Breast epithelium (tissue), 4 donors: ENCODE measurements around the gene WBP2NL. TPM values are rescaled to one million over a fixed set of nuclear protein-coding genes. Genes with fewer than 3 reads are reported as not detected.

ENCODE experiments used
- DNase-seq, 2 donors: peaks; one replicate each; pipeline ENCODE4 v3.0.0-alpha.2; 2019; ENCODE audit warnings: low spot score in 2 of 2
- H3K27ac ChIP-seq, 2 donors: fragments of 200-600 bp; sonication (generic) in 1 of 2; one replicate each; pipeline ENCODE4 v1.5.1; 2016 to 2019; ENCODE audit warnings: mild to moderate bottlenecking in 1 of 2
- H3K27me3 ChIP-seq, 2 donors: fragments of 200-600 bp; sonication (generic) in 1 of 2; one replicate each; pipeline versions ENCODE4 v1.5.1 to v1.6.0; 2017 to 2019; ENCODE audit warnings: control low read depth in 1 of 2, mild to moderate bottlenecking in 1 of 2
- H3K36me3 ChIP-seq: fragments of 200-600 bp; one replicate; pipeline ENCODE4 v1.5.1; 2019
- H3K4me1 ChIP-seq, 2 donors: fragments of 200-600 bp; sonication (generic); one replicate each; pipeline ENCODE4 v1.5.1; 2016 to 2019; ENCODE audit warnings: control low read depth in 1 of 2
- H3K4me3 ChIP-seq, 3 donors: fragments of 200-600 bp; sonication (generic); 1 replicate in 2 of 3; 2 replicates in 1 of 3; pipeline ENCODE4 v1.5.1; 2016 to 2019; ENCODE audit warnings: mild to moderate bottlenecking in 3 of 3, moderate library complexity in 2 of 3
- H3K9me3 ChIP-seq, 2 donors: fragments of 200-600 bp; sonication (generic) in 1 of 2; one replicate each; pipeline ENCODE4 v1.5.1; 2016 to 2019; ENCODE audit warnings: control low read depth in 1 of 2
- CTCF ChIP-seq, 3 donors: fragments of 450-650 bp; IDR thresholded peaks; one replicate each; pipeline ENCODE4 v1.5.1; 2016 to 2017; ENCODE audit warnings: antibody characterized with exemption in 3 of 3, mild to moderate bottlenecking in 3 of 3, moderate library complexity in 3 of 3
- POLR2A ChIP-seq: fragments of 450-650 bp; IDR thresholded peaks from one replicate; pipeline ENCODE4 v1.6.1; 2016; ENCODE audit warnings: antibody characterized with exemption, mild to moderate bottlenecking, moderate library complexity
- POLR2AphosphoS5 ChIP-seq, 3 donors: sonication (generic); formaldehyde crosslinking; IDR thresholded peaks; one replicate each; pipeline ENCODE4 v1.6.1; 2017; ENCODE audit warnings: antibody characterized with exemption in 3 of 3
- intact Hi-C: fragments of 100-400 bp; cut with DNase I; formaldehyde crosslinking; loops from one replicate; pipeline ENCODE4 v1.15.1; 2023; ENCODE audit warnings: low total_unique reads
- total RNA-seq, 3 donors: library from RNA; depleted of rRNA; stranded (reverse); fragments of >200 nt; gene quantifications; one replicate each; pipeline ENCODE4 v1.1.0, GENCODE V29; 2016

The WBP2NL gene
- total RNA-seq, 3 donors from 2014 or later: 0.96 to 12.3 (median 2.0) TPM

GRCh38 chr22:42016111-42016510 lies 17.5 kb downstream of the WBP2NL start:
- Histone ChIP-seq H3K4me3 (no peak overlapping the region), H3K36me3 (no peaks in the 10 kb centered on the region), H3K4me1 (no peaks in the 10 kb centered on the region), H3K27me3 (no peaks in the 10 kb centered on the region), H3K27ac (no peak overlapping the region), H3K9me3 (peaks cover 7 to 8% of the 10 kb centered on the region in 2 donors)
- intact Hi-C loops: no loop called here
- TF ChIP-seq CTCF (IDR thresholded peaks at IDR 0.05): no peak
- TF ChIP-seq POLR2AphosphoS5 (IDR thresholded peaks at IDR 0.05): no peak
- no peak for TF ChIP-seq POLR2A
- DNase-seq: no peak

- H3K9me3 ChIP-seq: no peaks in the 10 kb centered on the region
- intact Hi-C loops: no loop called here
- DNase-seq: no peak
- H3K4me1 ChIP-seq: no peaks in the 10 kb centered on the region
- no peak overlapping the region for H3K27ac ChIP-seq
- H3K4me3 ChIP-seq: no peak overlapping the region
- H3K36me3 ChIP-seq: no peaks in the 10 kb centered on the region
- TF ChIP-seq POLR2A (no peak), CTCF (IDR thresholded peaks at IDR 0.05) (no peak), POLR2AphosphoS5 (IDR thresholded peaks at IDR 0.05) (no peak)
- no peaks in the 10 kb centered on the region for H3K27me3 ChIP-seq
Observed at GRCh38 chr22:42018224-42018623, 19.6 kb downstream of the WBP2NL start.

GRCh38 chr22:42021571-42021970 lies 23.0 kb downstream of the WBP2NL start:
- Histone ChIP-seq H3K9me3 (no peaks in the 10 kb centered on the region), H3K4me1 (no peaks in the 10 kb centered on the region), H3K36me3 (no peaks in the 10 kb centered on the region), H3K4me3 (no peak overlapping the region), H3K27ac (no peak overlapping the region), H3K27me3 (no peaks in the 10 kb centered on the region)
- intact Hi-C loops: no loop called here
- DNase-seq: no peak
- TF ChIP-seq CTCF (IDR thresholded peaks at IDR 0.05) (no peak), POLR2A (no peak), POLR2AphosphoS5 (IDR thresholded peaks at IDR 0.05) (no peak)

- no peaks in the 10 kb centered on the region for H3K9me3 ChIP-seq
- no peak for DNase-seq
- no peak for TF ChIP-seq POLR2AphosphoS5 (IDR thresholded peaks at IDR 0.05)
- TF ChIP-seq POLR2A: no peak
- no peak for TF ChIP-seq CTCF (IDR thresholded peaks at IDR 0.05)
- no peaks in the 10 kb centered on the region for H3K4me1 ChIP-seq
- no peak overlapping the region for H3K27ac ChIP-seq
- no peaks in the 10 kb centered on the region for H3K27me3 ChIP-seq
- H3K36me3 ChIP-seq: no peaks in the 10 kb centered on the region
- intact Hi-C loops: no loop called here
- no peak overlapping the region for H3K4me3 ChIP-seq
Observed at GRCh38 chr22:42022162-42022847, 23.7 kb downstream of the WBP2NL start.

- intact Hi-C loops: no loop called here
- H3K9me3 ChIP-seq: no peaks in the 10 kb centered on the region
- no peak for DNase-seq
- H3K27me3 ChIP-seq: no peaks in the 10 kb centered on the region
- H3K27ac ChIP-seq: no peak overlapping the region
- H3K4me3 ChIP-seq: no peak overlapping the region
- no peaks in the 10 kb centered on the region for H3K36me3 ChIP-seq
- H3K4me1 ChIP-seq: no peaks in the 10 kb centered on the region
- TF ChIP-seq POLR2AphosphoS5 (IDR thresholded peaks at IDR 0.05): no peak
- no peak for TF ChIP-seq POLR2A
- no peak for TF ChIP-seq CTCF (IDR thresholded peaks at IDR 0.05)
Observed at GRCh38 chr22:42025421-42025820, 26.8 kb downstream of the WBP2NL start.
